GM21381 (cell line): ENCODE data around the gene ERMARD.

Experiments
- ATAC-seq: cut with Tn5 transposase; IDR thresholded peaks from one replicate; pipeline ENCODE4 v1.9.1; 2021; ENCODE audit warnings: mild to moderate bottlenecking, moderate library complexity; ENCODE audit not compliant: unreplicated experiment

Gene ERMARD

DNA sequence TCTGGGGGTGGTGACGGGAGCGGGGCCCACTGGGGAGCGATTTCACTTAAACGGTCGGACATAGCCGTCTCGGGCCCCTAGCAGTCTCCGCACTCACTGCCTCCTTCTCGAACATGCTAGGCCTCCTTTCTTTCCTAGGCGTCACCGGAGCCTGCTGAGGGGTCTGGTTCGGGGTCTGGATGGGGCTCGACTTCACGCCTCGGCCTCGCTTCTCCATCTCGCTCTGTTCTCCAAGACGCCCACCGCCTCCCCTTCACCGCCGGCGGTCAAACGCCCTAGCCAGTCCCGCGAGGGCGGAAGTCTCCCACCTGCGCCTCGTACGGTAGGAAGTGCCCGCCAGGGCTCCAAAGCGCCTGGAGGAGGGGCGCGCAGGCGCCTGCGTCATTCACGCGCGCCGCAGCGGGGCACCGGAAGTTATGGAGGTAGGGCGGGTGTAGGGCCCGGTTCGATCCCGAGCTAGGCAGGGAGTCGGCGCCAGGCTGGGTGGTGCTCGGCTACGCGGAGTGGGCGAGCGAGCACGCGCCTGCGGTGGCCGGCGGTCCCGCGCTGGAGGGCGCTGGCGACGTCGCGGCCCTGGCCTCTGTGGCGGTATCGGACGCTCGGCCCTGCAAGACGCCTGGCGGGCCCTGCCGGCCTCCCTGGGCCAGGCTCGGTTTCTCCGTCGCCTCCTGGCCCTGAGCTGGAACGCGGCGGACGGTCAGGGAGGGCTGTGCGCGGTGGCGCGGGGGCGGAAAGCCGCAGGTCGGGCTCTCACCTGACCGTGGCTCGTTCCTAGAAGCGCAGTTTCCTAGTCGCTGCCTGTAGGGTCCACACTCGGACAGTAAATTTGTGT, at the start of gene ERMARD, which contains the start of gene DYNLT2:
ERMARD (plus strand) TSS at position 381 of the 832 bp plus-strand sequence; CDS start at position 417, 36 bp downstream.
DYNLT2 (minus strand) TSS at position 331 of the 832 bp plus-strand sequence; CDS start at position 217, 114 bp downstream.
- ATAC-seq, result peak; percentile 96

DNA sequence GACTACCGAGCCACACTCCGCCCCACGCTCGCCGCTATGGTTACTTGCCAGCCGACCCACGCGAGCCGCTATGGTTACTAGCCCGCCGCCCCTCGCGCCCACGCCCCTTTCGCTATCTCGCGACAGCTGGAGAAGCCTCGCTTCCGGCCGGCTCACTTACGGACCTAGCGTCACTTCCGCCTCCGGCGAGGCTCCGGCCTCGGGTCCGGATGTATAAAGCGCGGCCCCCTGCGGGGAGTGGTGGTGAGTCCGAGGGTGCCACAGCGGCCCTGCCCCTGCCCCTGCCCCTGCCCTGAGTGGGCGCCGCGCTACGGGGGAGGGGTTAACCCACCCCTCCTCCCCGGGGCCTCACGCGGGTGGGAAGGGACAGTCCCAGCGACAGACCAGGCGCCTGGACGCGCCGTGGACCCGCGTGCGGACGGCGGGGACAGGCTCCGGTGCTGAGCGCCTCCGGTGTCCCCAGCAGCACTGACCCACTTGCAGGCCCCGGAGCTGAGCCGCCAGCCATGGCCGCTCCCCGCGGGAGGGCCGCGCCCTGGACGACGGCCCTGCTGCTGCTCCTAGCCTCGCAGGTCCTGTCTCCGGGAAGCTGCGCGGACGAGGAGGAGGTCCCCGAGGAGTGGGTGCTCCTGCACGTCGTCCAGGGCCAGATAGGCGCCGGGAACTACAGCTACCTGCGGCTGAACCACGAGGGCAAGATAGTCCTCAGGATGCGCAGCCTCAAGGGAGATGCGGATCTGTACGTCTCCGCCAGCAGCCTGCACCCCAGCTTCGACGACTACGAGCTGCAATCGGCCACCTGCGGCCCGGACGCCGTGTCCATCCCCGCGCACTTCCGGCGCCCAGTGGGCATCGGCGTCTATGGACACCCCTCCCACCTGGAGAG, 49.2 kb upstream of the ERMARD start, which contains the start of the genes C6orf120 and WDR27:
C6orf120 (plus strand) TSS at position 173 of the 886 bp plus-strand sequence; CDS start at position 507, 334 bp downstream.
WDR27 (minus strand) TSS at position 76 of the 886 bp plus-strand sequence. CDS start 13,024 bp downstream, outside the sequence.
- peak; percentile 94 for ATAC-seq

DNA sequence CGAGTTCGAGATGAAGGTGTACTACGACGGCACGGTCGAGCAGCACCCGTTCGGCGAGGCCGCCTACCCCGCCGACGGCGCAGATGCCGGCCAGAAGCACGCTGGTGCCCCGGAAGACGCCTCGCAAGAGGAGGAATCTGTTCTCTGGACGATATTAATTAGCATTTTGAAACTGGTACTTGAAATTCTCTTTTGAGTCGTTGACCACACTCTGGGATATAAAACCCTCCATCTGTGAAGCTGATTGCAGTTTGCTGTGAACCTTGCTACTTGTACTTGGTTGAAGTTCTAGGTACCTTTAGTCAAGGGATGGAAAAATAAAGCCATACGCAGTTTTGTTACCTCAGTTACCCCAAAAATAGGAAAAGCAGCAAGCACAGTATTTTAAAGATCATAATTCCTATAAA, 48.6 kb upstream of the ERMARD start:
- peak; percentile 6 for ATAC-seq

DNA sequence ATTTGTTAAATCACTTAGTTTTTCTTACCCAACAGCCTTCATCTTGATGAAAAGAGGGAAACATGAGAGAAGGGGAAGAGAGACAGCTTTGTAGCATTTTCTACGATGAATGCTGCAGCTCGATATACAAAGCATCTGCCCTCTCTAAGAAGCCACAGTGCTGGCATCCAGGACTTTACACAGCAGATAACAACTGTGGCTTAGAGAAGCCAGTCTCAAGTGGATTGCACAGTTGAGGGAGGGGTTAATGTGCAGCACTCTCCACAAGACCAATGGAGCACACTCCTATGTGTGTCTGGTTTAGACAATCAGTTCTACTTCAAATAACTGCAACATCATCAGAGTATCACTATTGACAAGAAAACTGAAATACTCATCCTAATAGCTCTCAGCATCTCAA, 43.6 kb upstream of the ERMARD start:
- ATAC-seq, result no peak

DNA sequence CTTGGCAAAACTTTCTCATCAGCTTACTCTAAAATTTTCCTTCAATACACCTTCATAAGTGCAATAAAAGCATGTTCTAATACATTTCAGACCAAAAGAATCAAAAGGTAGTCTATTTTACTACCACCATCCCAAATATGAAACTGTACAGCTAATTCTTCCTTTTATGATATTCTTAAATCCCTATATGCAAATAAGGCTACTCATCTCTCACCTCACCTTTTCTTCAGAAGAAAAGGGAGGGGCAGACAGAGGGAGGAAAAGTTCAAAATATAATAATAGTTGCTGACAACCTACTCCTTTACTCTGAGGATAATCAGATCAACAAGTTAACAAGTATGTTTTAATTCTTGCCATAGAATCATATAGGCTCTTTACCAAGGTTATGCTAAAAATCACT, 42.1 kb upstream of the ERMARD start:
- no peak for ATAC-seq

DNA sequence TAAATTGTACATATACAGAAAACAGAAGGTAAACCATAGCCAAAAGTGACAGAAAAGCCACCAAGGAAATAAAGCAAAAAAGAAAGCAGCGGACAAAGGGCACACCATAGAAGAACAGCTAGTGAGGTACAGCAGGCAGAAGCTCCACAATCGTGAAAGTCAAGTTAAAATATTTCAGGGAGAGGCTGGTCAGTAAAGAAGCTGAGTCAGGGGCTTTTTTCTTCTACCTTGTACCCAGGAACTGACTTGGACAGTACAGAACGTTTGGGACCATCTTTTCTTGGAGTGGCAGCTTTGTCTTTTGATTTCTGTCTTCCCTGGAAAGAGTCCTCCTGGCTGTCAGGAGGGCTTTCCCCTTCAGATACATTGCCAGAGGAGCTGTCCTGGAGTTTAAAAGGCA, 41.4 kb upstream of the ERMARD start:
- no peak for ATAC-seq

DNA sequence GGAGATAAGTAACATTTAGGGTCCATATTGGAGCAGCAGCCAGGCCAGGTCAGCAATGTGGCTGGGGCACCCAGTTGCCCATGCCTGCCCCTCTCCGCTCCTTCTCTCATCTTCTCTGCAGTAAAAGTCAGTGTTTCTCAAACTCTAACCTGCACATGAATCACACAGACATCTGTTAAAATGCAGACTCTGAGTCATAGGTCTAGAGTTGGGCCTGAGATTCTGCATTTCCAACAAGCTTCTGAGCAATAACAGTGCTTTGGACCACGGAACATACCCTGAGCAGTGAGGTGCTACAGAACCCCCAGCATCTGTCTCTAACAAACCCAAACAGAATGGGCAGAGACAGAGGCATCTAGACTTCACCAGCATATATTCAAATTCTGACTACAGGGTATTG, 37.2 kb upstream of the ERMARD start:
- ATAC-seq, result no peak

DNA sequence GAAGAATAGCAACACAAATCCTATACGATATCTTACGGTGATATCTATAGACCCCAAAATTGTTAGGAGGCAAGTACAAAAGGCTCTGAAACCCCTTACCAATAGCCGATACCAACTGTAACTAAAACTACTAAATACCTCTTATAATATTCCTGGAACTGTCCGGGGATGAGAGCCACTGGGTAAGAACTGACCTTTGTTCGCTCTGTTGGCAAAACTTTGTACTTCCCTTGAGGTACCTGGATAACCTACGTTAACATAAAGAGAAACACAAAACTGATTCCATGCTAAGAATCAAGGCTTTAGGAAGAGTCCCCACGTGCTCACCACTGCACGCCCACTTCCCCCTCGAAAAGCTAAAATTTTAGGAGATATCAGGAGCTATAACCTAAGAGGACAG, 36.8 kb upstream of the ERMARD start:
- ATAC-seq, result no peak

DNA sequence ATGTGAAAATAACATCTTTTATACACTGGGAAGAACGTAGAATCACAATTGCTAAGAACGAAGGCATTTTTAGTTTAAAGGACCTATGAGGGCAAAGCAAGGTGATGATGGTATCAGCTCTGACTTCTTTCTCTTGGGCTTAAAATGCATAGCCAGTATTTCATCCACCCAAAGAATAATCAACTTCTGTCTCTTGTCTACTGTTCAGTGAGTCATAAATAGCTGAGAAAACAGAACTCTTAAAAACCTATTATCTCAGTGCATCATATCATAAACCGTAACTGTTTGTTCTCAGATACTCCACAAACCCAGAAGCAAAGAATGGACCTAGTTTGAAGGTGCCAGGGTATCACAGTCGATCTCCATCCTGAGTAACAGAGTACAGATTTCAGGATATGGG, 32.3 kb upstream of the ERMARD start:
- ATAC-seq, result no peak

DNA sequence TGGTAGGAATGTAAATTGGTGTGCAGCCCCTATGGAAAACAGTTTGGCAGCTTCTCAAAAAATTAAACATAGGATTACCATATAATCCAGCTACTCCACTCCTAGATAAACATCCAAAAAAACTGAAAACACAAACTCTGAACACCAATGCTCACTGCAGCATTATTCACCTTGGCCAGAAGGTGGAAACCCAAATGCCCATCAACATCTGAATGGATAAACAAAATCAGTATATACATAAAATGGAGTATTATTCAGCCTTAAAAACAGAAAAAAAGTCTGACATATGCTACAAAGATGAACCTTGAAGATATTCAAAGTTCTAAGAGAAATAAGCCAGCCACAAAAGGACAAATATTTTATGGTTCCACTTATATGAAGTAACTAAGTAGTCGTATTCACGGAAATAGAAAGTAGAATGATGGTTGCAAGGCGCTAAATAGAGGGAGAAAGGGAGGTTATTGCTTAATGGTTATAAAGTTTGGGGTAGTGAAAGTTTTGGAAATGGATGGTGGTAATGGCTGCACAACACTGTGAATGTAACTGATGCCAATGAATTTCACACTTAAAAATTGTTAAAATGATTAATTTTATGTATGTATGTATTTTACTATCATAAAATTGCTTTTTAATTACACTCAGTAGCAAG, 31.1 kb upstream of the ERMARD start:
- no peak for ATAC-seq

DNA sequence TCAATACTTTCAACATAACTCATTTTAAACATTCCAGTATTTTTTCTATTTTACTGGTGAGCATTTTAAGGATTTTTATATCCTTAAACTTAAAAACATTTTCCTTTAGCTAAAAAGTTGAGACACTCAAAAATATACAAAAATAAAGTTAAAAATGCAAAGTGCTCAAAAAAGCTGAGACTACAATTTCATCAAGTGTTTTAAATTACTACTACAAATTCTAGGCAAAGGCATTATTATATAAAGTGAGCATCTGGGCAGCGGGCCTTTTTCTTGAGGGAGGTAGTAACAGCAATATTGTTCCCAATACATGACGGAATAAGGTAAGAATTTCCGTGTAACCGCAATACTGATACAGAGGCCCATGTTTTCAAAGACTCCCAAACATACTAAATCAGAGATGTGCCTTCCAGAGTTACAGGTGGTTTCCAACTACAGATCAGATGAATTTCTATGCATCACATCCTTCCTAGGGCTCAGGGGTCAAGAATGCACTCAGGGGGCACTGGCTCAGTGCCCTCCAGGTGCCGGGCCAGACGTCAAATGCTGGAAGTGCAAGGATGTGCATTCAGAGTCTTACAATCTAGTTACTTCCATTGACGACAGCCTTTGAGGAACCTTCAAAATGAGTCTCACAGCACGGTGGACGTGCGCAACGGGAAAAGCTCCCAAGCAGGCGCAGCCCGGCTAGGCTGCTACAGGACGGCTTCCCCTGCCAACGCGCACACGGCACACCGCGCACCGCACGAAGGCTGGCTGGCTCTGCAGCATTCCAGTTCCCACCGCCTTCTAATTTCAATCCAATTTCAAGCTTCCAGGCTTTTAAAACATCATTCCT, 28.8 kb upstream of the ERMARD start:
- ATAC-seq, result peak; percentile 16

DNA sequence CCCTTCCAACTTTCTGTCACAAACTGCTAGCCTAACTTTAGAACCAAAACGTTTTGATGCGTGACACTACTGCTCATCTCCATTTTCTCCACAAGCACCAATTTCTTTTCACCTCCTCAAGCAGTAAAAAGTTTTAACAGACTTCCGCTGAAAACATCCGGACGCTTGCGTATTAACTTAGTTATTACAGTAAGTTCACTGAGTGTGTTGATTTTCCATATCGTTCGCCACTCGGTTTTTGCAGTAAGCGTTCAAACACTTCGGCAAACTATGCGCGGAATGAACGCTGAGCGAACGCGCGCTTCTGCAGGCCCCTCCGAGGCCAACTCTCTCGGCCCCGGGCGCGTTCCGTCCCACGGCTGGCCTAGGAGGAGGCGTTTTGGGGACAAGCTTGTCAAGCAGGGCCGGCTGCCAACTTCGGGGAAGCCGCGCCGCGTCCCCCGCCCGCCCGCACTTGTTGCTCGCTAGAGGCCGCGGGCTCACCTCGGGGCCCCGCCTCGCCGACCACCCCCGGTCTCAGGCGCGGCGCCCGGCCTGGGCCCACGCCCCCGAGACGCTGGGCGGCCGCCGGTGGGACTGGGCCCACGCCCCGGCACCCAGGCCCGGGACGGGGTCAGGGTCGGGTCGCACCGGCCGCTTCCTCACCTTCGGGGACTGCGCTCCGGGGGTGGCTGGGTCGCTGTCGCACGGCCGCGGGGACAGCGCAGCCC, 28.1 kb upstream of the ERMARD start:
- peak; percentile 40 for ATAC-seq

DNA sequence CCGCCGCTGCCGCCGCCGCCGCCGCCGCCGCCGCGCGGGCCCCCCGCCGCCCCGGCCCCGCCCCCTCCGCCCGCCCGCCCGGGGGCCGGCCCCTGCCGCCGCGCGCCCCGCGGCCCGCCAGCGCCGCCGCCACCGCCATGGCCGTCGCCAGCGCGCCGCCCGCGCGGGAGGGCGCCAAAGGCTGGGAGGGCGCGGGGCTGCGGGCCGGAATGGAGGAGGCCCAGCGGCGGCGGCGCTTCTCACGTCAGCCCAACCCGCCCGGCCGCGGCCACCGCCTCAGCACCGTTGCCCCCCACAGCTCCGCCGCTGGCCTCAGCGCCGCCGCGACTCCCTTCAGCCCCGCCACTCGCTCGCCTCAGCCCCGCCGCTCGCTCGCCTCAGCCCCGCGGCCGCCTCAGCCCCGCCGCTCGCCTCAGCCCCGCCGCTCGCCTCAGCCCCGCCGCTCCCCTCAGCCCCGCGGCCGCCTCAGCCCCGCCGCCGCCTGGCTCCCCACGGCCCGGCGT, 27.4 kb upstream of the ERMARD start:
- ATAC-seq, result peak; percentile 34

DNA sequence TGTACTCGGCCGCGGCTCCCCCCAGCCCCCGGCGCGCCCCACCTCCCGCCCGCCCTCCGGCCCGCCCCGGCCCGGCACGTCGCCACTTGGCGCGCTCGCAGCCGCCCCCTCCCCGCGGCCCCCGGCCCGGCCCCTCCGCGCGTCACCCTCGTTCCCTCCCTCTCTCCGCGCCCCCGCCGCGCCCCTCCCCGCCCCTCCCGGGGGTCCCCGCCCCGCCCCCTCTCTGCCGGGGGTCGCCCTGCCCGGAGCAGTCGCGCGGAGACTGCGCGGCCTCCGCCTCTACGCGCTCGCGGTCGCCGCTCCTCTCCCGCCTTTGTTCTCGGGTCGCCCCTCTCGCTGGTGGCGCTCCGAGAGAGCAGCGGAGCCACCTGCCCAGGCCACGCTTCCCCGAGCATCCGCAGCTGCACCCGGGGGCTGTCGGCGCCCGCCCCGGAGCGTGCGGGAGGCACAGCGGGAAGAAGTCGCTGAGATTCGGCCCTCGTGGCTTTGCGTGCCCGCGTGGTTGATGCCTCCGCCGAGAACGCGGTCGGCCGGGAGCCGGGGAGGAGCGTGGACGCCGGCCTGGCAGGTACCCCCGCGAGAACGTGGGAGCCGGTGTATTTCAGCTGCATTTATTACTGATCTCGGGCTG, 26.8 kb upstream of the ERMARD start, which contains the start of gene PHF10:
PHF10 (minus strand) TSS at position 7 of the 631 bp plus-strand sequence. CDS start 569 bp downstream, outside the sequence.
- ATAC-seq, result peak; percentile 39

DNA sequence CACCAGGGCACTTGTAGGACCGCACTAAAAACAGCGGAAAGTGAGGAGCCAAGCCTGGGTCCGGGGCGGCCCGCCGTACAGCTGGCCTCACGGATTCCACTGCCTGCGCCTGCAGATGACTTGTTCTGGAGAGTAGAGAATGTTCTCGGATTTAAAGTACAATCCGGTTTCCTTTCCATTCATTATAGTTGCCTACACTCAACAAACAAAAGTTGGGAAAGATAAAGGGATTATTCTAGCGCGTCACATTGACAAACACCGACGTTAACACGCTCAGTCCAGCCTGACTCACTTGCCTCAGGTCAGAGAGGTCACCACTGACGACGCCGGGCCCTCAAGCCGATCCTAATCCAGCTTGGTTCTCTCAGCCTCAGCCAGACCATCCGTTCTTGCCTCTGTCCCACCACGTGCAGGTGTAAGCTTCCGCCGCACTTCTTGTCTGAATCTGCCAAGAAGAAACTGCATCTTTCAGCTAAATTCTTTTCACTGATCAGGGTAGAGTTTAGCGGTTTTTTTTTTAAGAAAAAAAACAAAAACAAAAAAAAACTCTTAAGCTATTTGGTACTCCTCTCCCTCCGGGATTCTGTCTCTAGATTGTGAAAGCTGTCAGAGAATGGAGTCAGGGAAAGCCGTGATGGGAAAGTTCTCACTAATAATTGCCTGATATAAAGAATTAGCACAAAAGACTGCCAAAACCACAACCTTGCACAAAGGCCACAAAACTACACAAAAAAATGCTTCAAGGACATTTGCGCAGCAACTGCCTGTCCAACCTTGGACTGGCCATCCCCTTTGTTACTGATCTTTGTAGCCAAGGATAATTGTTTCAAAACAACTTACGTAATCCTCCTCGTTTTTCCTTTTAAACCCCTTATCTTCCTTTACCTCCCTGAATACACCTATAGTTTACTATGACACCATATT, 26.0 kb upstream of the ERMARD start:
- ATAC-seq, result peak; percentile 9

DNA sequence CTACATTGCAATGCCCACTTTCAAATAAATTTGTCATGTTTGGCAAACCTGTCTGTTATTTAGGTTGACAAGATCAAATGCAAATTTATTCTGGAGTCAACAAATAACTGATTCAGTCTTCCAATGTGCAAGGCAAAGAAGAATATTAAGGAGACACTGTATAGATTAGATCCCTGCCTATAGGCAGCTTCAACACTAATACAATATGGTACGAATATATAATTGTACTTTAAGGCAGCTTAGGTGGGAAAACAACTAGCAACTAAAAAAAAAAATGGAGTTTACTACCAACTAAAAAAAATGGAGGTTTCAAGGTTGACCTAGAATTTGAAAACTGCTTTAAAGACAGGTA, 25.4 kb upstream of the ERMARD start:
- no peak for ATAC-seq

DNA sequence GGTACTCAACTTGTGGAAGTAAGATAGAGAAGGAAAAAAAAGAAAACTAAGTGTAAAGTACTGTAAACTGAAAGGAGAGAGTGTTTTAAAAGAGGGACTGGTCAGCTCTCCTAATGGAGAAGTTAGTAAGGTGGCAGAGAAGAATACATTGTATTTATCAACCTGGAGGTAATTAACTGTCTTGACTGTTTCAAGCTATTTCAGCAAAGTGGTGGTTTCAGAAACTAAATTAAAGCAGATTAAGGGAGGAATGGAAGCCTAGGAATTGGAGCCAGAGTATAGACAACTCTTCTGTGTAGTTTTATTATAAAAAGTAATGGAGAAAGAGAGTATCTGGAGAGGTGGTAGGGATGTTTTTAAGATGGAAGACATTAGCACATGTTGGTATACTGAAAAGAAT, 24.5 kb upstream of the ERMARD start:
- ATAC-seq, result no peak

DNA sequence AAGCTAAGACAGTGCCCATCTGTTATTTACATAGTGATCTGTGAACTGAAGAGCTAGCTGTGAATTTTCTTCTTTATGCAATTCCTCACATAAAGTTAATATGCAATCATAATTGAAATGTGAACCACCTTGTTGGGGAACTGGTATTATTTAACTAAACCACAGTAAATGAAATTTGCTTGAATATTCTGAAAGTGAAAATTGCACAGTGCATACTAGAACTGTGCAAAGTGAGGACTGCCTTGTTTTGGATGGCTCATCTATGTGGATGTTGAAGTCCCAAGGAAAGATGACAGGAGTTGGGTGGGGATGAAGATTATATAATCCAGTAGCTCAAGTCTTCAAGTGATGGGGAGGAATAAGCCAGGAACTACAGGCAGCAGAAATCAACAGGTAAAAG, 21.5 kb upstream of the ERMARD start:
- ATAC-seq, result no peak
